IPS-15b (cell line): ENCODE results near the gene TMEM135.

Source experiments
- H3K27me3 ChIP-seq: one replicate; pipeline ENCODE4 v1.6.1; 2013; ENCODE audit warnings: low read length; ENCODE audit not compliant: control insufficient read depth, insufficient read depth
- H3K36me3 ChIP-seq: one replicate; pipeline ENCODE4 v1.6.1; 2013; ENCODE audit warnings: low read length; ENCODE audit not compliant: control insufficient read depth, insufficient read depth
- H3K4me1 ChIP-seq: one replicate; pipeline ENCODE4 v1.6.1; 2013; ENCODE audit warnings: mild to moderate bottlenecking, low read length; ENCODE audit not compliant: control insufficient read depth, insufficient read depth
- H3K4me3 ChIP-seq: one replicate; pipeline ENCODE4 v1.5.1; 2013; ENCODE audit warnings: low read depth, low read length
- H3K9ac ChIP-seq: one replicate; pipeline ENCODE4 v1.6.1; 2013; ENCODE audit warnings: low read depth, mild to moderate bottlenecking, low read length
- H3K9me3 ChIP-seq: one replicate; pipeline ENCODE4 v1.6.1; 2013; ENCODE audit warnings: mild to moderate bottlenecking, low read length; ENCODE audit not compliant: control insufficient read depth, insufficient read depth

Gene TMEM135

DNA sequence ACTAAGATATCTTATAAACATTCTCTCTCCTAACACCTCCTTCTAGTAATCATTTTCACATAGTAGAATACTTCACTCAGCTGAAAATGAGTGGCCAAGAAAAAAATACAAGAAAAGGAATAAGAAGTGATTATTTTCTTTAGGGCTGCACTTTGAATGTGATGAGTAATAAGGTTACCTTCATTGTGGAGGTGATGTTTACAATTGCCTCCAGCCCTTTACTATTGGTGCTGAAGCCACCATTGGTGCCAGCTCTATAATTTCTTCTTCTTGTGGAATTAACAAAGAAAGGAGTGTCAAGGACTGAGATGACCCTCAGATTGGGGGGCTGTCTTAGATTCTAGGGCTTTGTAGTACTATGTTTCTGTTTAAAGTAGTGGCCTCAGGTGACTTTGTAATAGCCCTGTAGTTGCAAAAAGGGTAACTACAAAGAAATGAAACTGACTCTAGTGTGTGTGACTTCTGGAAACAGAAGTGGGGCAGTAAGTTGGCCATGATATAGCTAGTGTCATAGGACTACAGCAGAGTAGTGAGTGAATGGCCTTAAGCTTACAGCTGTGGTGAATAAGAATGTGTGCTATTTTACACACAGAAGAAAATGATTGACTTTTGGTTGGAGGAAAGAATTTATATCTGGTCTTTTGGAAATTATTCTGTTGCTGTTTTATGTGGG is 287.2 kb downstream of the TMEM135 start:
- H3K9ac ChIP-seq, result no peak overlapping the region
- H3K4me1 ChIP-seq, result no peaks in the 10 kb centered on the region
- H3K27me3 ChIP-seq, result no peaks in the 10 kb centered on the region
- no peaks in the 10 kb centered on the region for H3K36me3 ChIP-seq
- H3K9me3 ChIP-seq, result no peaks in the 10 kb centered on the region
- no peak overlapping the region for H3K4me3 ChIP-seq

GRCh38 chr11:87325490-87325872 is 287.7 kb downstream of the TMEM135 start:
- H3K27me3 ChIP-seq, result no peaks in the 10 kb centered on the region
- no peak overlapping the region for H3K9ac ChIP-seq
- H3K9me3 ChIP-seq, result no peaks in the 10 kb centered on the region
- H3K36me3 ChIP-seq, result no peaks in the 10 kb centered on the region
- H3K4me3 ChIP-seq, result no peak overlapping the region
- no peaks in the 10 kb centered on the region for H3K4me1 ChIP-seq

DNA sequence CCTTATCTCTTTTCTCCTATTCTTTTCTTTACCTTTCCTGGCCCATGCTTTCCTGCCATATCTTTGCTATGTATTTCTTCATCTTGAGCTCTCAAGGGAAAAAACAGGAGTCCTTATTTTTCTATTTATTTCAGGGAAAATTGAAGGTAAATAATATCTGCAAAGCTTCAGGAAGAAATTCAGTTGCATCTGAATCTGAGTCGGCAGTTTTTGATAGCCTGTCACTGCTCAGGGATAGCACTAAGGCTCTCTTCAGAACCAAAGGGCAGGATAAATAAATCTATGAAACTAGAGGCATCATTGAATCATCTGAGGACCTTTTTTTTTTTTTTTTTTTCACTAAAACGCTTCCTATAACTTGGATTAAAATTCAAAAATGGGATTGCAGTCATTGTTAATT is 288.9 kb downstream of the TMEM135 start:
- H3K36me3 ChIP-seq, result no peaks in the 10 kb centered on the region
- H3K4me3 ChIP-seq, result no peak overlapping the region
- no peak overlapping the region for H3K9ac ChIP-seq
- H3K27me3 ChIP-seq, result no peaks in the 10 kb centered on the region
- H3K9me3 ChIP-seq, result no peaks in the 10 kb centered on the region
- H3K4me1 ChIP-seq, result peaks cover 2% of the 10 kb centered on the region

- no peaks in the 10 kb centered on the region for H3K36me3 ChIP-seq
- H3K9ac ChIP-seq, result no peak overlapping the region
- H3K4me1 ChIP-seq, result peaks cover 2% of the 10 kb centered on the region
- no peaks in the 10 kb centered on the region for H3K9me3 ChIP-seq
- H3K27me3 ChIP-seq, result no peaks in the 10 kb centered on the region
- H3K4me3 ChIP-seq, result no peak overlapping the region
Measured at GRCh38 chr11:87329172-87329571, 291.4 kb downstream of the TMEM135 start.

DNA sequence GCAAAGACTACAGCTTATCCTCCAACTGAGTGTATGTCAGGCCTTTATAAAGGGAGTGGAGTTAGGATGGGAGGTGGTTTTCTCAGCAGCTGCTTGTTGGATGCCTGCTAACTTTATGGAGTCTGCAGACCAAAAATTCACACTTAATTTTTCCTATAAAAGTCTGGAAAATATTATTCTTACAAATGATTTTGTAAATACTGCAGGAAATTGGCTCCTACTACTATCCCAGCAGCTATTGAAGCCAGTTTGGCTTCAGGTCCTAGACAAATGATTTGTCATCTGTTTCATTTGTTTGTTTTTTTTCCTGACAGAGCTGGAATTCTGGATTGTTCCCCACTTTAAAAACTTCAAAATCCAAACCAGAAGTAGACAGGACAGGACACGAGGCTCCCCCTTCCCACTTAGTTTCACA is 292.5 kb downstream of the TMEM135 start:
- H3K4me1 ChIP-seq, result peaks cover 2% of the 10 kb centered on the region
- H3K9me3 ChIP-seq, result no peaks in the 10 kb centered on the region
- no peaks in the 10 kb centered on the region for H3K36me3 ChIP-seq
- no peaks in the 10 kb centered on the region for H3K27me3 ChIP-seq
- H3K9ac ChIP-seq, result no peak overlapping the region
- H3K4me3 ChIP-seq, result no peak overlapping the region

DNA sequence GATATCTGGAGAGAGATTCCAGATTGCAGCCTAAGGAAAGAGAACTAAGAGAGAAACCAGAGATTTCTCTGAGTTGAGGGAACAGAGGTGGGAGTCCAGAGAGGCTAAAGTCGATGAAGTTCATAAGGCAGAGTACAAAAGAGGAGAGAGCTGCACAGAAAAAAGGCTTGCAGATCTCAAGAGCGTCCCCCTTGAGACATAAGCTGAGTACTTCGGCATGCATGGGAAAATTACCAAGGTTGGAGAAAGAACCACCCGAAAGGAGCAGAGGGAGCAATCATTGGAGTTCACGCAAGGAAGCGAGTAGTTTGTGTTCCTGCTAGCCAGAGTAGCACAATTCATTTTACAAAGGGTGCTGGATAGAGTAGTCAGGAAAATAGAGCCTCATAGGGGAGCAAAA is 293.5 kb downstream of the TMEM135 start:
- Histone ChIP-seq H3K4me3 (no peak overlapping the region), H3K9me3 (no peaks in the 10 kb centered on the region), H3K27me3 (no peaks in the 10 kb centered on the region), H3K9ac (no peak overlapping the region), H3K36me3 (no peaks in the 10 kb centered on the region), H3K4me1 (peaks cover 2% of the 10 kb centered on the region)

- H3K4me1 ChIP-seq, result no peaks in the 10 kb centered on the region
- no peaks in the 10 kb centered on the region for H3K36me3 ChIP-seq
- H3K9ac ChIP-seq, result no peak overlapping the region
- H3K27me3 ChIP-seq, result no peaks in the 10 kb centered on the region
- H3K9me3 ChIP-seq, result no peaks in the 10 kb centered on the region
- H3K4me3 ChIP-seq, result no peak overlapping the region
Measured at GRCh38 chr11:87338046-87338639, 300.4 kb downstream of the TMEM135 start.

DNA sequence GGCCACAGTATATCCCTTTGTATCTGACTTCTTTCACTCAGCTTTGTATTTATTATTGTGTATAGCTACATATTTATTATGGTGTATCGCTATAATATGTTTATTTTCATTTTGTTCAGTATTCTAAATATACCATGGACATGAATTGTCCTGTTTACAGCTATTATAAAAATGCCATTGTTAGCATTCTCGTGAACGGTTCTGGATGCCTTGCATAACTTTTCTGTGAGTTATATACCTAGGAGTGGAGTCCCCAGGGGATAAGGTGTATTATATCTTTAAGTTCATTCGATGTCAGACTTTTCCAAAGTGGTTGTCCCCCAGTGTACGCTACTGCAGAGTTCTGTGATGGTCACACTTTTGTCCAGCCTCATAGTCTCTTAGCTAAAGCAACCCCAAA is 301.7 kb downstream of the TMEM135 start:
- H3K9ac ChIP-seq, result no peak overlapping the region
- no peaks in the 10 kb centered on the region for H3K9me3 ChIP-seq
- no peaks in the 10 kb centered on the region for H3K4me1 ChIP-seq
- H3K36me3 ChIP-seq, result no peaks in the 10 kb centered on the region
- H3K27me3 ChIP-seq, result no peaks in the 10 kb centered on the region
- H3K4me3 ChIP-seq, result no peak overlapping the region

- no peak overlapping the region for H3K9ac ChIP-seq
- no peak overlapping the region for H3K4me3 ChIP-seq
- no peaks in the 10 kb centered on the region for H3K27me3 ChIP-seq
- H3K36me3 ChIP-seq, result no peaks in the 10 kb centered on the region
- no peaks in the 10 kb centered on the region for H3K9me3 ChIP-seq
- no peaks in the 10 kb centered on the region for H3K4me1 ChIP-seq
Measured at GRCh38 chr11:87347441-87347840, 309.7 kb downstream of the TMEM135 start.

GRCh38 chr11:87347854-87348253 is 310.1 kb downstream of the TMEM135 start:
- Histone ChIP-seq H3K36me3 (no peaks in the 10 kb centered on the region), H3K27me3 (no peaks in the 10 kb centered on the region), H3K9ac (no peak overlapping the region), H3K4me3 (no peak overlapping the region), H3K9me3 (no peaks in the 10 kb centered on the region), H3K4me1 (no peaks in the 10 kb centered on the region)

- Histone ChIP-seq H3K27me3 (no peaks in the 10 kb centered on the region), H3K4me3 (no peak overlapping the region), H3K36me3 (no peaks in the 10 kb centered on the region), H3K4me1 (no peaks in the 10 kb centered on the region), H3K9ac (no peak overlapping the region), H3K9me3 (no peaks in the 10 kb centered on the region)
Measured at GRCh38 chr11:87351676-87352075, 313.9 kb downstream of the TMEM135 start.
